RPMI8226 (cell line): ENCODE results near the gene RBBP4.
"Not testable (repeated sequence)": the region's sequence is repeated elsewhere in the genome, so short reads cannot be mapped to it uniquely, and the experiment has no call there.

ENCODE experiments used
- DNase-seq: peaks from one replicate; pipeline ENCODE4 v3.0.0-alpha.2; 2015

The RBBP4 gene

DNA sequence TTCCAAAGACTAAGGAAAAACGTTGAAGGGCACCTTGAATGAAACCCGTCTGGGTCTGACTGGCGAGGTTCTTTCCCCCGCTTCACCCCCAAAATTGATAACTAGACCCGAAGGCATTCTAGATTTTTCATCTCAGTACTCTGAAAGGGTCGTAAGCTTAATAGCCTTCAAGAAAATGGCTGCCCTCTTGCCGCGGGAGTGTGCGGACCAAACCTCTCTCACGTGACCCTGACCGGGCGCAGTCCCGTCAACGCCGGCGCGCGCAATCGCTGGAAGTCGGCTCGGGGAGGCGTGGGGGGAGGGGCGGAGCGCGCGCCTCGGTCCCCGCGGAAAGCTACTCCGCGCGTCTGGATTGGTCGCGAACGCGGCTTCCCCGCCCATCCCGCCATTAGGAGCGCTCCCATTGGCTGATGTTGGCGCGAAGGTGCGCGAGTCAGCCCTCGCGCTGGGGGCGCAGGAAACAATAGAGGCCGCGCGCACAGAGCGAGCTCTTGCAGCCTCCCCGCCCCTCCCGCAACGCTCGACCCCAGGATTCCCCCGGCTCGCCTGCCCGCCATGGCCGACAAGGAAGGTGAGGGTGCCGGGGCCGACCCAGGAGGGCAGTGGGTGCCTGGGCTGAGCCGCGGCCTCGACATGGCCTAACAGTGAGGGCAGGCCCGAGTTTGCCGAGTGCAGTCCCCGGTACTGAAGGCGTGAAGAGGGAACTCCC, at the start of gene RBBP4:
RBBP4 (plus strand) TSS at position 457 of the 709 bp plus-strand sequence; CDS start at position 556, 99 bp downstream.
- peak; percentile 100 for DNase-seq

DNA sequence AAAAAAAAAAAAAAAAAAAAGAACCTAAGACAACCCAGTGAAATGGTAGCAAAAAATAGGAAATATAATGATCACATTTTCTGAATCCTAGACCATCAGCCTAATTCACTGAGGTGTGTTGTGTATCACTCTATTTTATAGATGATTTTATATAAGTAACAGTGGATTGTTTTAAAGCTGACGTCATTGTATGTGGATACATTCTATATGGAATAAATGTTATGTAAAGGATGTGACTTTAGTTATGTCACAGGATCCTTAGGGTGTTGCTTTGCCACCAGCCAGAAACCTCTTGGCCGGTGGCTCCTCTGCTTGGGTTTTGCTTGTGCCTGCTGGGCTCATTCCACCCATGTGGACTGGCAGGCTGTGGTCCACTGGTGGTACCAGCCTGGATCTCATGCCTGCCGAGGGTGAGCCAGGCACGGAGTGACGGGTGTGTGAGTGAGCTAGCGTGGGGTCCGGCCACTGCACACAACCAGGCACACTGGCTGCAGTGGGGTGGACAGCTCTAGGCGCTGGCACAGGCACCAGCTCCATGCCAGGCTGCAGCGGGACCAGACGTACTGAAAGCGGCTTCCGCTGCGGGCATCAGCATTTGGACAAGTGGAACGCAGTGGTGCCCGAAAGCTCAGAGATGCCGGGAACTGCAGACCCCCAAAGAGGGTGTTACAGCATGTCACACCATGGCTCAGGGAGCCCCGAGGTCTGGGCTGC, 45.1 kb upstream of the RBBP4 start:
- DNase-seq: no peak

DNA sequence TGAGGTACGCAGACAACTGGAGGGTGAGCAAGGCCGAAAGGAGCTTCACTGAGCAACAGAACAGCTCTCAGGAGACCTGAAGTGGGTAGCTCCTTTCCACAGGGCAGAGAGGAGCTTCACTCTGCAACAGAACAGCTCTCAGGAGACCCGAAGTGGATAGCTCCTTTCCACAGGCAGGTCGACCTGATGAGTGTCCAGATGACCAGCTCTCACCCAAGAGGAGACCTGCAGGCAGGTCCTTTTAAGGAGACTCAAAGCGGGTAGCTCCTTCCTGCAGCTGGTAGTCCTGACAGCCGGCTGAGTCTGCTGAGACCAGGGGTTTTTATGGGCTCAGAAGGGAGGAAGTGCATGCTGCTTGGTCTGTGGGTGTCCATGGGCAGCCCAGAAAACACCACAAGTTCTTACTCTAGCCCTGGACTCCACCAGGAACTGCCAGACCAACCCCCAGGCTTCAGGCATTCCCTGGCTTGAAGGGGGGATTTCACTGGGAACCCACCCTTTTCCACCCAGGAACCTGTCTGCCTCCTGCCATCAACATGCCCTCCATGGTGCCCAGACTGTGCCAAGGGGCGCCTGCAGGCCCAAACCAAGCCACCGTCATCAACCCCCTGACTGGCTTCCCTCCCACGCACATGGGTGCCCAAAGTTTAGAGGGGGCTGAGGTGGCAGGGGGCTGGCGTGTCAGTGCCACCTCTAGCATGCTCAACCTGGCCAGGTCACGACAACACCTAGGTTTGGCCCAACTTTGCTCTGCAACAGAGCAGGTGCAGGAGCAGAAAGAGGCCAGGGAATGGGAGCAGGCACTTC, 44.2 kb upstream of the RBBP4 start:
- DNase-seq: peak; percentile 23

DNA sequence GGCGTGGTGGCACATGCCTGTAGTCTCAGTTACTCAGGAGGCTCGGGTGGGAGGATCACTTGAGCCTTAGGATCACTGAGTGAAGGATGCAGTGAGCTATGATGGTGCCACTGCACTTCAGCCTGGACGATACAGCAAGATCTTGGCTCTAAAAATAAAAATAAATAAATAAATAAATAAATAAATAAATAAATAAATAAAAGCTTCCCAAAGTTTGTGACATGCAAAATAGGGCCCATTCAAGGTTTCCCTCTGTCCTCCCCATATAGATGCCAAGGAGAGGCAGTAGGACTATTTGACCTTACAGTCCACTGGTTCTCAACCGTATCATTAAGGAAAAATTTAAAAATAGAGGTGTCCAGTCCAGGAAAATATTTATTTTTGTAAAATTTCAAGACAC, 41.8 kb upstream of the RBBP4 start:
- no peak for DNase-seq

DNA sequence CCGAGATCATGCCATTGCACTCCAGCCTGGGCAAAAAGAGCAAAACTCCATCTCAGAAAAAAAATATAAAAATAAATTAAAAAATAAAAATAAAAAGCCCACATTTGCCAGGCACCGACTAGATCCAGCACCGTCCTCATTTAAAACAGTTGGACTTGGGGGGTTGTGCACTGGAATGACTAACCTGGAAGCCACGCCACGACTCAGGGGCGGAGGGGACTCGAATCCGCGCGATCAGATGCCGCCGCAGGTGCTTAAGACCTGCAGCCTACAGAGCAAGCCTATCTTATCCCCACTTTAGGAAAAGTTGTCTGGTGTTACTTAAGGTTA, 39.2 kb upstream of the RBBP4 start:
- no peak for DNase-seq

DNA sequence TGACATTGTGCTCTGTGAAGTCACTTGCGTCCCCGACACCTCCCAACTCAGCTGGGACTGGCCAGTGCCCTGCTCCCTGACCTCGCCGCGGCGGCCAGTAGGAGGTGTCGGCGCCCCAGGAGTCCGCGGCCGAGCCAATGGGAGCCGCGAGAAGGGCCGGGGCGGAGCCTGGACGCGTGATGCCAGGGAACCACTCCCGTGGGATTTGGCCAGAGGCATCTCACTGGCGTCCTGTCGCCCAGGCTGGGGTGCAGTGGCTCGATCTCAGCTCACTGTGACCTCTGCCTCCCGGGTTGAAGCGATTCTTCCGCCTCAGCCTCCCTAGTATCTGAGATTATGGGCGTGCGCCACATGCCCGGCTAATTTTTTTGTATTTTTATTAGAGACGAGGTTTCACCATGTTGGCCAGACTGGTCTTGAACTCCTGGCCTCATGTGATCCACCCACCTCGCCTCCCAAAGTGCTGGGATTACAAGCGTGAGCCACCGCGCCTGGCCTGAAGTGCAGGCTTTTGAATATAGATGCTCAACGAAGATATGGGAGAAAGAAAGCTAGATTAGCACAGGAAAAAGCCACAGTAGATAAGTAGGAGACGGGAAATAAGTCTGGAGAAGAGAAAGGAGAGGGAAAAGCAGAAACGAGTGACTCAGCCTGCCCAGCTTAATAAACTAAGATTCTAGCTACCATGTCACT, 38.7 kb upstream of the RBBP4 start:
- peak; percentile 42 for DNase-seq

DNA sequence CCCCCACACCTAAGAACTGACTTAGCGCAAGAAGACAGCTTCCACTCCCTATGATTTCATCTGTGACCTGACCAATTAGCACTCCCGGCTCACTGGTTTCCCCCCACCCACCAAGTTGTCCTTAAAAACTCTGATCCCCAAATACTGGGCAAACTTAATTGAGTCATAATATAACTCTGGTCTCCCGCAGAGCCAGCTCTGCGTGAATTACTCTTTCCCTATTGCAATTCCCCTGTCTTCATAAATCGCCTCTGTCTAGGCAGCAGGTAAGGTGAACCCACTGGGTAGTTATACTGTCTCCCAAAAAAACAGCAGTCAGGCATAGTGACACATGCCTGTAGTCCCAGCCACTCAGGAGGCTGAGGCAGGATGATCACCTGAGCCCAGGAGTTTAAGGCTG, 37.5 kb upstream of the RBBP4 start:
- DNase-seq: no peak

DNA sequence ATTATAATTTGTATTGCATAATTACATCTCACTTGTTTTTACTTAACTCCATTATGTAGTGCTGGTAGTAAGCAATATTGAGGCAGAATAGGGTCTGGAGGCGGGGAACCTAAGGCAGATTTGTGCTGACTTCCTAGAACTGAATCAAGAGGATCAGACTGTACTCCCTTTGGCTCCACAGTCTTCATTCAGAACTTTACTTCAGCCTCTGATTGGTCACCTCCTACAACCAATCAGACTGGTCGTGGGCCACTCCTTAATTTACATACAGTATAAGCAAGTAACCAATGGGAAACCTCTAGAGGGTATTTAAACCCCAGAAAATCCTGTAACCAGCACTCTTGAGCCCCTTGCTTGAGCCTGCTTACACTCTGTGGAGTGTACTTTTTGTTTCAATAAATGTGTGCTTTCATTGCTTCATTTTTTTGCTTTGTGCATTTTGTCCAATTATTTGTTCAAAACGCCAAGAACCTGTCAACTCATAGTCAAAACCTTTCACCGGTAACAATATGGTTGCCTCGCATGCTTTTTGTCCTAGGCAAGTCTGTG, 32.3 kb upstream of the RBBP4 start:
- DNase-seq: no peak

DNA sequence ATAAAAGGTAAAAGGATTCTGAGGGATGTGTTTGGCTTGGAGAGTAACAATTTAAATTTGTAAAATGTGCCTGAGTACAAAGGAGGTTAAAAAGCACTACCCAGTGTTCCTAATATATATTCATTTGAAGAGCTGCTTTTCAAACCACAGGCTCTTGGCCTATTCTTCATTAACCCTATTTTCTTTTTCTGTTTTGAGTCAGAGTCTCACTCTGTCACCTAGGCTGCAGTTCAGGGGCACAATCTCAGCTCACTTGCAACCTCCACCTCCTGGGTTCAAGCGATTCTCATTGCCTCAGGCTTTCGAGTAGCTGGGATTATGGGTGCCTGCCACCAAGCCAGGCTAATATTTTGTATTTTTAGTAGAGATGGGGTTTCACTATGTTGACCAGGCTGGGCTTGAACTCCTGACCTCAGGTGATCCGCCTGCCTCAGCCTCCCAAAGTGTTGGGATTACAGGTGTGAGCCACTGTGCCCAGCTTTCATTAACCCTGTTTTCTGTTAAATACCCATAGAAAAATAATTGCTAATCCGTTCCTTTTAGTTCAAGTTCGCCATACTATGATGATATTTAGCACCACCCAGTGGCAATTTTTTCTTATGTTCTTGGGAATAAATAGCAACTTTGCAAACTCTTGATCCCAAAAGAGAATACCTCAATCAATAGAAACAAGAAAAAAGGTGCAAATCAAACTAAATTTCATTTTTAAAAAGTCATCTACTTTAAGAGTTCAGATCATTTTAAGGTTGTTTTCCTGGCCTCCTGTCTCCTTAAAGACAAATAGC, 31.1 kb upstream of the RBBP4 start:
- no peak for DNase-seq

DNA sequence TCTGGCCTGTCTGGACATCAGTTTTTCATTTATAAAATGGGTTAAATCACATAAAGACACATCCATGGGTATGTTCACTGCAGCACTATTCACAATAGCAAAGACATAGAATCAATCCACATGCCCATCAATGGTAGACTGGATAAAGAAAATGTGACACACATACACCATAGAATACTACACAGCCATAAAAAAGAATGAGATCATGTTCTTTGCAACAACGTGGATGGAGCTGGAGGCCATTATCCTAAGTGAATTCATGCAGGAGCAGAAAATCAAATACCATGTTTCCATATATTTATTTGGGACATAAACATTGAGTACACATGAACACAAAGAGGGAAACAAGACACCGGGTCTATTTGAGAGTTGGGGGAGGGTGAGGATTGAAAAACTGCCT, 28.8 kb upstream of the RBBP4 start:
- no peak for DNase-seq

DNA sequence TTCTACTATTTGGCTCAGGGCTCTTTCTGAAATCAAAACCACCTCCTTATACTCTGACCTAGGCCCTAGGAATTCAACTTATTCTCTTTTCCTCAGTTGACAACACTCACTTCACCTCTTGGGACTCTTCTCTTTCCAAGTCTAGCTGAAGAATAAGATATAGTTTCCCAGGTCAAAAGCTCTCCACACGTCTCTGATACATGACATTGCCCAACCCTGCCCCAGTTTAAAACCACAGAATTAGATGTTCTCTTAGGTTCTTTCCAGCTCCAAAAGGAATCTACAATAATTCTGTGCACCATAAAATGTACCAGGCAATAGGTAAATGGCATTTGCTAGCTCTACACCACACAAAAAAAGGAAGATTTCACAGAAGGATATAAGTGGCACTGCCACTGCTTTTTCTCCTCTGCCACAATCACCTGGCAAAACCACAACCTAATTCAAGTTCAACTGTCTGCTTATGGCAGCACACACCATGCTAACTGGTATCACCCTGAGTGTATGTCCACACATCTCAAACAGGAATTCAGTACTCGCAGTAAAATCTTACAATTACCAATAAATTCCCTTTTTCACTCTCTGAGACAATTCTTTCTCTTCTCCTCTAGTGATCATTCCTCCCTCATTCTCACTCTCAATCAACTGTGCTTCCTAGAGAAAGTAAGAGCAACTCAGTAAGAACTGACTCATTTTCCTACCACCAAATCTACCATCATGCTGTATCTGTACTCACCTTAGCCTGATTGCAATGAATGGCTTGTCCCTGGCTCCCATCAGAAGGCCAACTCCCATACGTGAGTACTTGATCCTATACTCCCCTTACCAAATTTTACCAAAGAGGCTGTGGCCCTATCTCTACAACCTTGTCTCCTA, 28.0 kb upstream of the RBBP4 start:
- no peak for DNase-seq

DNA sequence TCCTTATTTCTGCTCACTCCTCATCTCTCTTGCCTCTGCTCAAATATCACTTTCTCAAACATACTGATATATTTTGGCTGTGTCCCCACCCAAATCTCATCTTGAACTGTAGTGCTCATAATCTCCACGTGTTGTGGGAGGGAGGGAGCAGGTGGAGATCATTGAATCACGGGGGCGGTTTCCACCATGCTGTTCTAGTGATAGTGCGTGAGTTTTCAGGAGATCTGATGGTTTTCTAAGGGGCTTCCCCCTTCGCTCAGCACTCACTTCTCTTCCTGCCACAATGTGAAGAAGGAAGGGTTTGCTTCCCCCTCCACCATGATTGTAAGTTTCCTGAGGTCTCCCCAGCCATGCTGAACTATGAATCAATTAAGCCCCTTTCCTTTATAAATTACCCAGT, 27.2 kb upstream of the RBBP4 start:
- no peak for DNase-seq

DNA sequence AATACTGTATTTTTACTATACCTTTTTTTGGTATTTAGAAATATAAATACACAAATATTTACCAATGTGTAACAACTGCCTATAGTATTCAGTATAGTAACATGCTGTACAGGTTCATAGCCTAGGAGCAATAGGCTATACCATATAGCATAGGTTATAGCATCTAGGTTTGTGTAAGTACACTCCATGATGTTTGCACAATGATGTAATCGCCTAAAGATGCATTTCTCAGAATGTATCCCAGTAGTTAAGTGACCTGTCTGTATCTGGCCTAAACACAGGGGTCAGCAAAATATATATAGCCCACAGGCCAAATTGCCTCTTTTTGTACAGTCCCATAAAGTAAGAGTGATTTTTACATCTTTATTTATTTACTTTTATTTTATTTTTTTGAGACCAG, 24.8 kb upstream of the RBBP4 start:
- DNase-seq: no peak

DNA sequence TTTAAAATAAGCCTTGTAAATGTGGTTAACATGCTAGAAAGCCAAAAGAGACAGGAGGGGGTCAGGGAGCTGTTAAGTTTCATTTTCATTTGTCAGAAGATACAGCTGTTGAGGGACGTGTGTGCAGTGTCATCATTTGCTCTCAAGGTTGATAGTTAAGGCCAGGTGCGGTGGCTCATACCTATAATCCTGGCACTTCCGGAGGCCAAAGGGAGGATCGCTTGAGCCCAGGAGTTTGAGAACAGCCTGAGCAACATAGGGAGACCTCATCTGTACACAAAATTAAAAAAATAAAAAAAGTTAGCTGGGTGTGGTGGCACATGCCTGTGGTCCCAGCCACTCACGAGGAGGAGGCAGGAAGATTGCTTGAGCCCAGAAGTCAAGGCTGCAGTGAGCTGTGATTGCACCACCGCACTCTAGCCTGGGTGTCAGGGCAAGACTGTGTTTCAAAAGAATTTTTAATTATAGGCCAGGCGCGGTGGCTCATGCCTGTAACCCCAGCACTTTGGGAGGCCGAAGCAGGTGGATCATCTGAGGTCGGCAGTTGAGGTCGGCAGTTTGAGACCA, 23.3 kb upstream of the RBBP4 start:
- peak; percentile 97 for DNase-seq

DNA sequence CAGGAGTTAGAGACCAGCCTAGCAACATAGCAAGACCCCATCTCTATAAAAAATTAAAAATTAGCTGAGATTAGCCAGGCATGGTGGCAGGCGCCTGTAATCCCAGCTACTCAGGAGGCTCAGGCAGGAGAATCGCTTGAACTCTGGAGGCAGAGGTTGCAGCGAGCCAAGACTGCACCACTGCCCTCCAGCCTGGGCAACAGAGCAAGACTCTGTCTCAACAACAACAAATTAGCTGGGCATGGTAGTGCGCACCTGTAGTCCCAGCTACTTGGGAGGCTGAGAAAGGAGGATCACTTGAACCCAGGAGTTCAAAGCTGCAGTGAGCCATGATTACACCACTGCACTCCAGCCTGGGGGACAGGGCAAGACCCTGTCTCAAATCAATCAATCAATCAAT, 20.8 kb upstream of the RBBP4 start:
- not testable (repeated sequence) for DNase-seq

DNA sequence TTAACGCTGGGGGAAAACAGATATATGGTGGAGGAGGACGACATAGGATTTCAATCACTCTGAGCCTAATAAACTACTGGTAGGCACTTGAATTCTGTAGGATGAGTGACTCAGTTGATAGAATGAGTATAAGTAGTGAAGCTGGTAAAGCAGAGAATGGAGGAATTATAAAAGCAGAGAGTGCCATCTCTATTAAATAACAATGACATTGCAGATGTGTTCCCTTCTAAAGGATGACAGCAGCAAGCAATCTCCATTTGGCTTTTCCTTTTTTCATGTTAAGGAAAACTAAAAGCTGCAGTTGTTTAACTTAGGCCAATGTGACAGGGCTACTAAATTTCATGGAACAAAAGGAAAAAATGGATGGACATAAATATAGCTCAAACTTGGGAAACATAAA, 18.2 kb upstream of the RBBP4 start:
- DNase-seq: no peak

DNA sequence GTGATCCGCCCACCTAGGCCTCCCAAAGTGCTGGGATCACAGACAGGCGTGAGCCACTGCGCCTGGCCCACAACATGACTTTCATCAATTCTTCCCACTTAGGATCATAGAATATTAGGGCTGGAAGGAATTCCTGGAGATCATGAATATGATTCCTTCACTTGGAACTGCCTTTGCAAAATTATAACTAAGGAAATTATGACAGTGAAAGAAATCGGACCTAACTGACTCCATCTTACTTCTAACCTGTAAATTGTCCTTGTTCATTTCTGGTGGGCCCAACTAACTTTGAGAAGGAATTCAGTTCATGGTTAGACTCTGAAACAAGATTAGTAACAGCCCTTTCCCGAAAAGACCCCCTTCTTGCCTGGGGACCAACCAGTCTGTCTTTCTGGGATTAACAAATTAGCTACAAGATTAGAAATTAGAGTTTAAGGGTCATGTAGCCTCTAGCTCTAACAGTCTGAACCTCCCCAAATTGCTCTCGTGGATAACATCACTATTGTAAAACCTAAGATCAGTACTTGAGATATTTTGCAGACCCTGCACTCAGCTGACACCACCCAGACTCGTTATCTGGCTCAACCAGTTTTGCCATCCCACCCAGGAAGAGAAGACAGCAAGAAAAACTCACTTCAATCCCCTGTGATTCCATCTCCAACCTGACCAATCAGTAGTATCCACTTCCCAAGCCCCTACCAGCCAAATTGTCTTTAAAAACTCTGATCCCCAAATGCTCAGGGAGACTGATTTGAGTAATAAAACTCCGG, 15.3 kb upstream of the RBBP4 start:
- DNase-seq: no peak

DNA sequence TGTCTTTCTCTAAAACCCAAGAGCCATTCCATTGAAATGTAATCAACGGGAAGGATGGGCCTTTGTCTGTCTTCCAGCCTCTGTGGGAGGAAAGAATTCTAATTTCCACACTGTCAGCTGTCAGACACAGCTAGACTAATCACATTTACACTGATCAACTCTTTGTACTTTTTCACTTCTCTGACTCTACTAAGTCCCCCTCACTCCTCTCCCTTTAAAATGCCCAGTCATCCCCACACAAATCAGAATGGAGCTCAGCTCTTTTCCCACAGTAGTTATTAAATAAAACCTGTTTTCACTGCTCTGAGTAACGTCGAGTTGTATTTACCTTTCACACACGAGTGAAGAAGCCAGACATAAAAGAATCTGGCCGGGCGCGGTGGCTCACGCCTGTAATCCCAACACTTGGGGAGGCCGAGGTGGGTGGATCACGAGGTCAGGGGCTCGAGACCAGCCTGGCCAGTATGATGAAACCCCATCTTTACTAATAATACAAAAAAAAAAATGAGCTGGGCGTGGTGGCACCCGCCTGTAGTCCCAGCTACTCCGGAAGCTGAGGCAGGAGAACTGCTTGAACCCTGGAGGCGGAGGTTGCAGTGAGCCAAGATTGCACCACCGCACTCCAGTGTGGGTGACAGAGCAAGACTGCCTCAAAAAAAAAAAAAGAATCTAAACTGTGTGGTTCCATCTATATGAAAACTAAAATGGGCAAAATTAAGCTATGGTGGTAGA, 13.9 kb upstream of the RBBP4 start:
- no peak for DNase-seq

DNA sequence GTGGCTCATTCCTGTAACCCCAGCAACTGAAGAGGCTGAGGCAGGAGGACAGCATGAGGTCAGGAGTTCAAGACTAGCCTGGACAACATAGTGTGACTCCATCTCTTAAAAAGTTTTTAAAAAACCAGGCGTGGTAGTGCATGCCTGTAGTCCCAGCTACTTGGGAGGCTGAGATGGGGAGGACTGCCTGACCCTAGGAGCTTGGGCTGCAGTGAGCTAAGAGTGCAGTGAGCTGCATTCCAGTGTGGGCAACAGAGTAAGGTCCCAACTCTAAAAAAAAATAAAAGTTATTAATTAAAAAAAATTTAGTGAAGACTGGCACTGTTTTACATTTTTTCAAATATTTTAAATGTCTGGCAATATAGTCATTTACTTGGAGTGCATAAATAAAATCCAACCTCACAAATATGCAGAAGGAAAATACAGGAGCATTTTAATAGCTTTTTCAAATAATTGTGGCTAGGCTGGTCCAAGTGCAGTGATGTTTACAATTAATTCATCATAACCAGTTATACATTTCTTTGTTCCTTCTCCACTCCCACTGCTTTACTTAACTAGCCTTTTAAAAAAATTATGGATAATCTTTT, 11.4 kb upstream of the RBBP4 start:
- no peak for DNase-seq
